Liver (tissue), 9 donors: ENCODE data around the gene LINS1. TPM values are rescaled to one million over a fixed set of nuclear protein-coding genes. Genes with fewer than 3 reads are reported as not detected.

Experiments used
- DNase-seq: peaks from one replicate; pipeline ENCODE4 v3.0.0-alpha.2; 2017; ENCODE audit warnings: low spot score
- H3K27ac ChIP-seq, 2 donors: one replicate each; pipeline ENCODE4 v1.7.0; 2013; ENCODE audit warnings: inconsistent platforms in 2 of 2, low read length in 2 of 2, control low read depth in 1 of 2, low read depth in 1 of 2, mild to moderate bottlenecking in 1 of 2
- H3K27me3 ChIP-seq, 4 donors: one replicate each; pipeline versions ENCODE4 v1.6.1 to v1.7.0; 2013; ENCODE audit warnings: low read length in 3 of 4, inconsistent platforms in 1 of 4, mild to moderate bottlenecking in 1 of 4, moderate library complexity in 1 of 4; ENCODE audit not compliant: control insufficient read depth in 4 of 4, insufficient read depth in 4 of 4
- H3K36me3 ChIP-seq, 4 donors: one replicate each; pipeline versions ENCODE4 v1.6.1 to v1.7.0; 2013; ENCODE audit warnings: low read length in 3 of 4, mild to moderate bottlenecking in 3 of 4, low read depth in 1 of 4, moderate library complexity in 1 of 4; ENCODE audit not compliant: control insufficient read depth in 4 of 4, insufficient read depth in 3 of 4
- H3K4me1 ChIP-seq, 4 donors: one replicate each; pipeline versions ENCODE4 v1.6.1 to v1.7.0; 2013; ENCODE audit warnings: low read length in 3 of 4, mild to moderate bottlenecking in 3 of 4, moderate library complexity in 1 of 4; ENCODE audit not compliant: control insufficient read depth in 4 of 4, insufficient read depth in 4 of 4
- H3K4me3 ChIP-seq, 3 donors: one replicate each; pipeline versions ENCODE4 v1.6.1 to v1.7.0; 2013; ENCODE audit warnings: low read length in 3 of 3, control low read depth in 1 of 3, low read depth in 1 of 3, mild to moderate bottlenecking in 1 of 3
- H3K9ac ChIP-seq, 2 donors: one replicate each; pipeline ENCODE4 v1.7.0; 2013; ENCODE audit warnings: low read length in 2 of 2, mild to moderate bottlenecking in 2 of 2, moderate library complexity in 2 of 2, control low read depth in 1 of 2, low read depth in 1 of 2
- H3K9me3 ChIP-seq, 4 donors: one replicate each; pipeline versions ENCODE4 v1.6.1 to v1.7.0; 2013; ENCODE audit warnings: low read length in 3 of 4; ENCODE audit not compliant: control insufficient read depth in 4 of 4
- CTCF ChIP-seq: fragments of 150-350 bp; IDR thresholded peaks from 2 replicates; pipeline ENCODE4 v1.5.1; 2017; ENCODE audit warnings: improper control_type of control experiment, low read depth, low read length; ENCODE audit not compliant: missing input control
- FOXA1 ChIP-seq: IDR thresholded peaks from 2 replicates; pipeline ENCODE4 v1.6.1; 2016; ENCODE audit warnings: antibody characterized with exemption
- FOXA2 ChIP-seq: IDR thresholded peaks from 2 replicates; pipeline ENCODE4 v1.6.1; 2016; ENCODE audit warnings: antibody characterized with exemption
- GABPA ChIP-seq, 2 donors: IDR thresholded peaks in 1 of 2; conservative IDR thresholded peaks in 1 of 2; 2 replicates each; pipeline ENCODE4 v1.6.1; 2016; ENCODE audit warnings: antibody characterized with exemption in 2 of 2, mild to moderate bottlenecking in 1 of 2, moderate library complexity in 1 of 2
- HNF4A ChIP-seq, 2 donors: conservative IDR thresholded peaks; 2 replicates each; pipeline ENCODE4 v1.6.1; 2016; ENCODE audit warnings: antibody characterized with exemption in 2 of 2, mild to moderate bottlenecking in 2 of 2
- HNF4G ChIP-seq: IDR thresholded peaks from 2 replicates; pipeline ENCODE4 v1.6.1; 2016; ENCODE audit warnings: antibody characterized with exemption
- MAX ChIP-seq: IDR thresholded peaks from 2 replicates; pipeline ENCODE4 v1.6.1; 2016; ENCODE audit warnings: antibody characterized with exemption
- REST ChIP-seq: IDR thresholded peaks from 2 replicates; pipeline ENCODE4 v1.6.1; 2016; ENCODE audit warnings: antibody characterized with exemption, mild to moderate bottlenecking
- RXRA ChIP-seq, 2 donors: IDR thresholded peaks; 2 replicates each; pipeline ENCODE4 v1.6.1; 2017 to 2018; ENCODE audit warnings: antibody characterized with exemption in 2 of 2, mild to moderate bottlenecking in 1 of 2
- WGBS: extraction: QIAGEN DNeasy Blood & Tissue Kit; methylation state at CpG from one replicate; pipeline ENCODE4 v1.1.7; 2013; 5-methylcytosine and 5-hydroxymethylcytosine counted together
- polyA plus RNA-seq, 2 donors: library from polyadenylated mRNA; stranded (reverse) in 1 of 2; unstranded in 1 of 2; fragments of 200-250 nt in 1 of 2; fragments of >200 nt in 1 of 2; fragmentation: Nextera tagmentation in 1 of 2; extraction: Ambion mirVana in 1 of 2; gene quantifications; one replicate each; pipeline versions ENCODE4 v1.2.1 to v1.2.3, GENCODE V29; 2013 to 2015
- total RNA-seq, 2 donors: library from RNA; depleted of rRNA; stranded (reverse); fragments of >200 nt; gene quantifications; one replicate each; pipeline ENCODE4 v1.2.3, GENCODE V29; 2014
- TF ChIP-seq, protein P1 (sequence below): IDR thresholded peaks from 2 replicates; pipeline ENCODE4 v1.6.1; 2016; ENCODE audit warnings: antibody characterized with exemption
- donor health status: healthy.
- donor health status: healthy.
- donor health status: healthy.
- donor health status: healthy.
- donor health status: healthy.

LINS1 gene
- total and polyA plus RNA-seq, 4 donors: 2.9 to 9.1 (median 6.3) TPM

- TF ChIP-seq HNF4G: no peak
These were observed 65.3 kb downstream of the LINS1 start (continued) for GRCh38 chr15:100536733-100537132.

DNA sequence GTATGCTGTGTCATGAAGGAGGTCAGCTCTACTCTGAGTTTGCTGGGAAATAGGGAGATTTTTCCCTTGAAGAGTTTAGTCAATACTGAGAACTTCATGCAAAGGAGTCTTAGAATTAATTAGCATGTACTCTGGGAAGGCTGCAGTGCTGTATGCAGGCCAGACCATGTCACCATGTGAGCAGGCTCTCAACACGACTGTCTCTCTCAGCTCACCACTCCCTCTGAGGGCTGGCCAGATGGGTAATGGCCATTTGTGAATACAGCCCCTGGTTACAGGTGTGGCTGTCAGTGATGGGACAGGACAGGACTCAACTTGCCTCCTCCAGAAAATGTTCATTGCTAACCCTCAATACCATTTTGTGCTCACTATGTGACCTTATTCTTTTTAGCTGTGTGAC is 68.1 kb downstream of the LINS1 start:
- Histone ChIP-seq H3K27ac (no peak overlapping the region), H3K9ac (no peak overlapping the region), H3K27me3 (no peaks in the 10 kb centered on the region), H3K9me3 (no peaks in the 10 kb centered on the region), H3K4me3 (no peak overlapping the region), H3K36me3 (no peaks in the 10 kb centered on the region), H3K4me1 (no peaks in the 10 kb centered on the region)
- no peak for DNase-seq
- 42% methylated on average over 1 of the region's 1 CpG for WGBS
- TF ChIP-seq HNF4A (conservative IDR thresholded peaks at IDR 0.05) (no peak), GABPA (IDR thresholded peaks at IDR 0.05 in 1 of 2, conservative IDR thresholded peaks at IDR 0.05 in 1 of 2) (no peak), CTCF (no peak)
- TF ChIP-seq, protein P1, sequence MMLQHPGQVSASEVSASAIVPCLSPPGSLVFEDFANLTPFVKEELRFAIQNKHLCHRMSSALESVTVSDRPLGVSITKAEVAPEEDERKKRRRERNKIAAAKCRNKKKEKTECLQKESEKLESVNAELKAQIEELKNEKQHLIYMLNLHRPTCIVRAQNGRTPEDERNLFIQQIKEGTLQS: no peak

- TF ChIP-seq MAX: no peak
- no peak for TF ChIP-seq CTCF
- no peak for TF ChIP-seq HNF4A (conservative IDR thresholded peaks at IDR 0.05)
- TF ChIP-seq, protein P1: no peak
- TF ChIP-seq GABPA (IDR thresholded peaks at IDR 0.05 in 1 of 2, conservative IDR thresholded peaks at IDR 0.05 in 1 of 2): no peak
- TF ChIP-seq FOXA2: no peak
- no peak for TF ChIP-seq REST
- TF ChIP-seq FOXA1: no peak
- no peak for TF ChIP-seq RXRA (IDR thresholded peaks at IDR 0.05)
- no peak overlapping the region for H3K27ac ChIP-seq
- 72% methylated on average over 11 of the region's 11 CpGs for WGBS
- H3K27me3 ChIP-seq: no peaks in the 10 kb centered on the region
- no peaks in the 10 kb centered on the region for H3K36me3 ChIP-seq
- H3K9me3 ChIP-seq: no peaks in the 10 kb centered on the region
- H3K9ac ChIP-seq: no peak overlapping the region
- no peak overlapping the region for H3K4me3 ChIP-seq
- no peaks in the 10 kb centered on the region for H3K4me1 ChIP-seq
- no peak for DNase-seq
These were observed 70.1 kb downstream of the LINS1 start for GRCh38 chr15:100531823-100532327.
